ENCODE results near the gene ZNF138. TPM values are rescaled to one million over a fixed set of nuclear protein-coding genes. Genes with fewer than 3 reads are reported as not detected.

Gene ZNF138
- total RNA-seq, 1 experiment from 2014 or later, result 21.4 TPM

GRCh38 chr7:64874562-64875250 is 80.5 kb downstream of the ZNF138 start (continued):
- no peak for TF ChIP-seq TEAD4 (CRISPR knock-in tag; IDR thresholded peaks at IDR 0.05)
- TF ChIP-seq IRF2 (CRISPR knock-in tag; IDR thresholded peaks at IDR 0.05; ENCODE audit: borderline replicate concordance, low read depth), result no peak
- TF ChIP-seq MYBL2 (CRISPR knock-in tag; IDR thresholded peaks at IDR 0.05), result no peak
- TF ChIP-seq, protein P1, sequence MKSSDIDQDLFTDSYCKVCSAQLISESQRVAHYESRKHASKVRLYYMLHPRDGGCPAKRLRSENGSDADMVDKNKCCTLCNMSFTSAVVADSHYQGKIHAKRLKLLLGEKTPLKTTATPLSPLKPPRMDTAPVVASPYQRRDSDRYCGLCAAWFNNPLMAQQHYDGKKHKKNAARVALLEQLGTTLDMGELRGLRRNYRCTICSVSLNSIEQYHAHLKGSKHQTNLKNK (CRISPR knock-in tag; IDR thresholded peaks at IDR 0.05), result no peak

DNA sequence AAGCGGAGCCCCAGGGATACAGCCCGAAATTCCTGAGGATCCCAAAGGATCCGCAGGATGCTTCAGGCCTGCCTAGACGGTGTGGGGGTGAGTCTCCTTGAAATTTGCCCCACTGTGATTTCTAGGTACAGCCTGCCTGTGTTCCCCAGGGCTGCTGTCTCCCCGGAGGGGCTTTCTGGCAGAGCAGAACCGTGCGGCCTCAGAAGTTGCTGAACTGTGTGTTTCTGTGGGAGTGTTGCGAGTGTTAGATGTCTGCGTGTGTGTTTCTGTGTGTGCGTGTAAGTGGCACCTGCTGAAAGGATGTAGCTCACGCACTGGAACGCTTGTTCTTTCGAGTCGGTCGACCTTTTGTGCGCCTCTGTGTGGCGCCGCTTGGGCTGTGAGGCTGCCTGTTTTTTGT is 81.0 kb downstream of the ZNF138 start:
- ATAC-seq (no peak), DNase-seq (ENCODE audit: low spot score) (no peak)
- TF ChIP-seq, protein P2, sequence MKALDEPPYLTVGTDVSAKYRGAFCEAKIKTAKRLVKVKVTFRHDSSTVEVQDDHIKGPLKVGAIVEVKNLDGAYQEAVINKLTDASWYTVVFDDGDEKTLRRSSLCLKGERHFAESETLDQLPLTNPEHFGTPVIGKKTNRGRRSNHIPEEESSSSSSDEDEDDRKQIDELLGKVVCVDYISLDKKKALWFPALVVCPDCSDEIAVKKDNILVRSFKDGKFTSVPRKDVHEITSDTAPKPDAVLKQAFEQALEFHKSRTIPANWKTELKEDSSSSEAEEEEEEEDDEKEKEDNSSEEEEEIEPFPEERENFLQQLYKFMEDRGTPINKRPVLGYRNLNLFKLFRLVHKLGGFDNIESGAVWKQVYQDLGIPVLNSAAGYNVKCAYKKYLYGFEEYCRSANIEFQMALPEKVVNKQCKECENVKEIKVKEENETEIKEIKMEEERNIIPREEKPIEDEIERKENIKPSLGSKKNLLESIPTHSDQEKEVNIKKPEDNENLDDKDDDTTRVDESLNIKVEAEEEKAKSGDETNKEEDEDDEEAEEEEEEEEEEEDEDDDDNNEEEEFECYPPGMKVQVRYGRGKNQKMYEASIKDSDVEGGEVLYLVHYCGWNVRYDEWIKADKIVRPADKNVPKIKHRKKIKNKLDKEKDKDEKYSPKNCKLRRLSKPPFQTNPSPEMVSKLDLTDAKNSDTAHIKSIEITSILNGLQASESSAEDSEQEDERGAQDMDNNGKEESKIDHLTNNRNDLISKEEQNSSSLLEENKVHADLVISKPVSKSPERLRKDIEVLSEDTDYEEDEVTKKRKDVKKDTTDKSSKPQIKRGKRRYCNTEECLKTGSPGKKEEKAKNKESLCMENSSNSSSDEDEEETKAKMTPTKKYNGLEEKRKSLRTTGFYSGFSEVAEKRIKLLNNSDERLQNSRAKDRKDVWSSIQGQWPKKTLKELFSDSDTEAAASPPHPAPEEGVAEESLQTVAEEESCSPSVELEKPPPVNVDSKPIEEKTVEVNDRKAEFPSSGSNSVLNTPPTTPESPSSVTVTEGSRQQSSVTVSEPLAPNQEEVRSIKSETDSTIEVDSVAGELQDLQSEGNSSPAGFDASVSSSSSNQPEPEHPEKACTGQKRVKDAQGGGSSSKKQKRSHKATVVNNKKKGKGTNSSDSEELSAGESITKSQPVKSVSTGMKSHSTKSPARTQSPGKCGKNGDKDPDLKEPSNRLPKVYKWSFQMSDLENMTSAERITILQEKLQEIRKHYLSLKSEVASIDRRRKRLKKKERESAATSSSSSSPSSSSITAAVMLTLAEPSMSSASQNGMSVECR (CRISPR knock-in tag; IDR thresholded peaks at IDR 0.05; ENCODE audit: borderline replicate concordance), result no peak
- TF ChIP-seq ZNF396 (CRISPR knock-in tag; IDR thresholded peaks at IDR 0.05; ENCODE audit: borderline replicate concordance), result no peak
- no peak for TF ChIP-seq CBFB (CRISPR knock-in tag; IDR thresholded peaks at IDR 0.05; ENCODE audit: low read depth)
- TF ChIP-seq ZNF671 (CRISPR knock-in tag; IDR thresholded peaks at IDR 0.05), result no peak
- Mint-ChIP-seq H3K27me3 (ENCODE audit: low read depth) (peaks cover 46% of the 10 kb centered on the region), H3K9me3 (peaks cover 35% of the 10 kb centered on the region), H3K36me3 (peaks cover 26% of the 10 kb centered on the region), H3K4me3 (no peak overlapping the region), H3K4me1 (peaks cover 2% of the 10 kb centered on the region; the same call in 1 of the 2 replicates), H3K27ac (no peak overlapping the region)
- POLR2A ChIA-PET, result no interaction called here
- CTCF ChIA-PET, result no interaction called here

DNA sequence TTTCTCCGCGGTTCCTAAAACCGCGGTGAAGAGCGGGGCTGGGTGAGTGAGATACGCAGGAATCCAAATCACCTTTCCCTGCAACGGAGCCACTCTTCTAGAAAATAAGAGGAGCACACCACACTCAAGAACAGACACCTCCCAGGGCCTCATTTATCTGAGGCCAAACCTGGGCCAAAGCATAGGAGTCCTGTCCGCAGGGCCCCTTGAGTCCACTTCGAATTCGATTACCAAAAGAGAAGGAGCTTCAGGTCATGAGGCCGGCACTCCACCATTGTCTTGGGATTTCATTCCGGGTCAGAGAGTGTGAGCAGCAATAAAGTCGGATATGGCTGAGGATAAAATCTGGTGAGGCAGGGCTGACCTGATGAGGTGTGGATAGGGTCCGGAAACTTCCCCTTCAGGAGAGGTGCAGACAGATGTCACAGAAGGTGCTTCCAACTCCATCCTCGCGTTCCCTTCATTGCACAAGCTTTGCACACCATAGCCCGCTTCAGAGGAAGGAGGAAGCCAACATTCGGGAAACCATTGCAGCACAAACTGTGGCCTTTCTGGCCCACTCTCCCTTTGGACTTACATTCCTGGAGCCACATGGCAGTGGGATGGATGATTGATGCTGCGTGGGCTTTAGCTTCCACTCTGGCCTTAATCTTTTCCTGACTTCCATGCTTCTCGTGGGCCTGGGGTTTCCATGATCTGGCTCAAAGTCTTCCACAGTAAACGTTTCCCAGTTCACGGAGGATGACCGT is 81.6 kb downstream of the ZNF138 start:
- DNase-seq (ENCODE audit: low spot score), result no peak
- Mint-ChIP-seq H3K4me1 (peaks cover 2% of the 10 kb centered on the region; the same call in 1 of the 2 replicates), H3K9me3 (peaks cover 33% of the 10 kb centered on the region), H3K4me3 (no peak overlapping the region), H3K36me3 (peaks cover 22% of the 10 kb centered on the region), H3K27ac (no peak overlapping the region), H3K27me3 (ENCODE audit: low read depth) (peaks cover 43% of the 10 kb centered on the region)
- ChIA-PET POLR2A (no interaction called here), CTCF (no interaction called here)
- no peak for ATAC-seq
- TF ChIP-seq E2F5 (CRISPR knock-in tag; IDR thresholded peaks at IDR 0.05) (no peak), PRRX2 (CRISPR knock-in tag; IDR thresholded peaks at IDR 0.05) (no peak), ERG (CRISPR knock-in tag; IDR thresholded peaks at IDR 0.05) (no peak), ZNF396 (CRISPR knock-in tag; IDR thresholded peaks at IDR 0.05; ENCODE audit: borderline replicate concordance) (no peak), ATF6 (CRISPR knock-in tag; IDR thresholded peaks at IDR 0.05) (no peak), MXD4 (CRISPR knock-in tag; IDR thresholded peaks at IDR 0.05; ENCODE audit: borderline replicate concordance) (no peak), OVOL2 (CRISPR knock-in tag; IDR thresholded peaks at IDR 0.05; ENCODE audit: borderline replicate concordance) (no peak), NFYB (CRISPR knock-in tag; conservative IDR thresholded peaks at IDR 0.05; ENCODE audit: low read depth) (no peak), GRHL2 (CRISPR knock-in tag; IDR thresholded peaks at IDR 0.05; ENCODE audit: insufficient replicate concordance, severe bottlenecking) (no peak), PREB (CRISPR knock-in tag; IDR thresholded peaks at IDR 0.05; ENCODE audit: borderline replicate concordance) (no peak)
- TF ChIP-seq, protein P3, sequence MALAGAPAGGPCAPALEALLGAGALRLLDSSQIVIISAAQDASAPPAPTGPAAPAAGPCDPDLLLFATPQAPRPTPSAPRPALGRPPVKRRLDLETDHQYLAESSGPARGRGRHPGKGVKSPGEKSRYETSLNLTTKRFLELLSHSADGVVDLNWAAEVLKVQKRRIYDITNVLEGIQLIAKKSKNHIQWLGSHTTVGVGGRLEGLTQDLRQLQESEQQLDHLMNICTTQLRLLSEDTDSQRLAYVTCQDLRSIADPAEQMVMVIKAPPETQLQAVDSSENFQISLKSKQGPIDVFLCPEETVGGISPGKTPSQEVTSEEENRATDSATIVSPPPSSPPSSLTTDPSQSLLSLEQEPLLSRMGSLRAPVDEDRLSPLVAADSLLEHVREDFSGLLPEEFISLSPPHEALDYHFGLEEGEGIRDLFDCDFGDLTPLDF (CRISPR knock-in tag; IDR thresholded peaks at IDR 0.05), result no peak
- TF ChIP-seq, protein P4, sequence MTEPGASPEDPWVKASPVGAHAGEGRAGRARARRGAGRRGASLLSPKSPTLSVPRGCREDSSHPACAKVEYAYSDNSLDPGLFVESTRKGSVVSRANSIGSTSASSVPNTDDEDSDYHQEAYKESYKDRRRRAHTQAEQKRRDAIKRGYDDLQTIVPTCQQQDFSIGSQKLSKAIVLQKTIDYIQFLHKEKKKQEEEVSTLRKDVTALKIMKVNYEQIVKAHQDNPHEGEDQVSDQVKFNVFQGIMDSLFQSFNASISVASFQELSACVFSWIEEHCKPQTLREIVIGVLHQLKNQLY (CRISPR knock-in tag; IDR thresholded peaks at IDR 0.05), result no peak
